ENCODE data around the gene MRTFB.

DNA sequence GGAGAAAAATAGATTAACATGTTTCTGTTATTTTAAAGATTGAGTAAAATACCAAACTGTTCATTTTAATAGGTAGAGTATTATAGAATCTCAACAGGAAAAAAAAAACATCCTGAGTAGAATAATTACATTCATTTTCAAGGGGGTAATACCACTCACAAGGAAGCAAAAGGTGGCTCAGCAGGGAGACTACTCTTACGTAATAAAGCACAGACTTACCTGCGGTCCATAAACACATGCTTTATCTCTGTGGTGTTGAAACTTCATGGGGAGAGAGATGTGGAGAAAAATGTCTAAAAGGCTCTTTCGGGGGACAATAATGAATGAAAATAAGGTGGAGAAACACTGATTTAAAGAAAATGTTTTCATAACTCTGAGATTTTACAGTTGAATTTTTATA is 171.7 kb downstream of the MRTFB start:
- TF ChIP-seq, protein P1, sequence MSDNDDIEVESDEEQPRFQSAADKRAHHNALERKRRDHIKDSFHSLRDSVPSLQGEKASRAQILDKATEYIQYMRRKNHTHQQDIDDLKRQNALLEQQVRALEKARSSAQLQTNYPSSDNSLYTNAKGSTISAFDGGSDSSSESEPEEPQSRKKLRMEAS (IDR thresholded peaks at IDR 0.05; ENCODE audit: insufficient read depth, insufficient read length) = no peak
- TF ChIP-seq, protein P2, sequence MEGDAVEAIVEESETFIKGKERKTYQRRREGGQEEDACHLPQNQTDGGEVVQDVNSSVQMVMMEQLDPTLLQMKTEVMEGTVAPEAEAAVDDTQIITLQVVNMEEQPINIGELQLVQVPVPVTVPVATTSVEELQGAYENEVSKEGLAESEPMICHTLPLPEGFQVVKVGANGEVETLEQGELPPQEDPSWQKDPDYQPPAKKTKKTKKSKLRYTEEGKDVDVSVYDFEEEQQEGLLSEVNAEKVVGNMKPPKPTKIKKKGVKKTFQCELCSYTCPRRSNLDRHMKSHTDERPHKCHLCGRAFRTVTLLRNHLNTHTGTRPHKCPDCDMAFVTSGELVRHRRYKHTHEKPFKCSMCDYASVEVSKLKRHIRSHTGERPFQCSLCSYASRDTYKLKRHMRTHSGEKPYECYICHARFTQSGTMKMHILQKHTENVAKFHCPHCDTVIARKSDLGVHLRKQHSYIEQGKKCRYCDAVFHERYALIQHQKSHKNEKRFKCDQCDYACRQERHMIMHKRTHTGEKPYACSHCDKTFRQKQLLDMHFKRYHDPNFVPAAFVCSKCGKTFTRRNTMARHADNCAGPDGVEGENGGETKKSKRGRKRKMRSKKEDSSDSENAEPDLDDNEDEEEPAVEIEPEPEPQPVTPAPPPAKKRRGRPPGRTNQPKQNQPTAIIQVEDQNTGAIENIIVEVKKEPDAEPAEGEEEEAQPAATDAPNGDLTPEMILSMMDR (IDR thresholded peaks at IDR 0.05; ENCODE audit: extremely low read depth in 1 of 2, insufficient read depth in 1 of 2, low read depth in 1 of 2, low read length in 2 of 2) = no peak

All from endothelial cell of umbilical vein (primary cell).